T-helper 2 cell treated with Interferon-gamma antibody and Interleukin-4, amounts not matched to agents 100 ng/mL and 5 ng/mL, for 36 hours (primary cell): ENCODE results near the gene MYO1F. TPM values are rescaled to one million over a fixed set of nuclear protein-coding genes. Genes with fewer than 3 reads are reported as not detected.
"Not testable (repeated sequence)": the region's sequence is repeated elsewhere in the genome, so short reads cannot be mapped to it uniquely, and the experiment has no call there.

Source experiments
- intact Hi-C: fragments of 100-400 bp; cut with micrococcal nuclease; formaldehyde crosslinking; loops from one replicate; pipeline ENCODE4 v1.15.1; 2023
- total RNA-seq: library from RNA; stranded (reverse); gene quantifications from 2 replicates; pipeline ENCODE4 v1.2.3, GENCODE V29; 2022

Gene MYO1F
- 385 and 386 TPM in 2 replicates for total RNA-seq

- intact Hi-C loops: loop anchor here (5.0 kb wide), 1 partner anchor 225 kb away; no protein-coding TSS in a partner anchor
These were observed at the start of gene MYO1F for GRCh38 chr19:8577247-8577646. MYO1F (minus strand) TSS chr19:8577442; CDS start chr19:8577309, 133 bp downstream.

GRCh38 chr19:8626842-8627241 is 49.6 kb upstream of the MYO1F start:
- intact Hi-C loops: no loop called here

- intact Hi-C loops: not testable (repeated sequence)
These were observed 45.6 kb upstream of the MYO1F start for GRCh38 chr19:8622886-8623285.

- intact Hi-C loops: no loop called here
These were observed 41.5 kb upstream of the MYO1F start for GRCh38 chr19:8618751-8619150.

- intact Hi-C loops: no loop called here
These were observed 40.7 kb upstream of the MYO1F start for GRCh38 chr19:8617984-8618383.

GRCh38 chr19:8617325-8617724 is 40.1 kb upstream of the MYO1F start:
- intact Hi-C loops: not testable (repeated sequence)

- intact Hi-C loops: no loop called here
These were observed 39.6 kb upstream of the MYO1F start for GRCh38 chr19:8616861-8617260.

- intact Hi-C loops: no loop called here
These were observed 38.8 kb upstream of the MYO1F start for GRCh38 chr19:8615813-8616596.

GRCh38 chr19:8615024-8615423 is 37.8 kb upstream of the MYO1F start:
- intact Hi-C loops: no loop called here

- intact Hi-C loops: no loop called here
These were observed 37.2 kb upstream of the MYO1F start for GRCh38 chr19:8614455-8614854.

- intact Hi-C loops: no loop called here
These were observed 35.5 kb upstream of the MYO1F start for GRCh38 chr19:8612807-8613171.

- intact Hi-C loops: no loop called here
These were observed 34.9 kb upstream of the MYO1F start for GRCh38 chr19:8611877-8612806.

- intact Hi-C loops: no loop called here
These were observed 34.2 kb upstream of the MYO1F start for GRCh38 chr19:8611391-8611876.

GRCh38 chr19:8610936-8611300 is 33.7 kb upstream of the MYO1F start:
- intact Hi-C loops: no loop called here

- intact Hi-C loops: no loop called here
These were observed 33.0 kb upstream of the MYO1F start, which contains the start of gene ADAMTS10 for GRCh38 chr19:8610041-8610935. ADAMTS10 (minus strand) TSS chr19:8610715; CDS start chr19:8605710, 5,005 bp downstream.

- intact Hi-C loops: no loop called here
These were observed 32.2 kb upstream of the MYO1F start for GRCh38 chr19:8609279-8610040.

- intact Hi-C loops: no loop called here
These were observed 31.7 kb upstream of the MYO1F start for GRCh38 chr19:8608941-8609278.

GRCh38 chr19:8607386-8607785 is 30.1 kb upstream of the MYO1F start:
- intact Hi-C loops: no loop called here

GRCh38 chr19:8605514-8605913 is 28.3 kb upstream of the MYO1F start:
- intact Hi-C loops: no loop called here

- intact Hi-C loops: no loop called here
These were observed 24.6 kb upstream of the MYO1F start for GRCh38 chr19:8601796-8602195.
